ENCODE results near the gene PDCL2.
"Not testable (repeated sequence)": the region's sequence is repeated elsewhere in the genome, so short reads cannot be mapped to it uniquely, and the experiment has no call there.

PDCL2 gene

DNA sequence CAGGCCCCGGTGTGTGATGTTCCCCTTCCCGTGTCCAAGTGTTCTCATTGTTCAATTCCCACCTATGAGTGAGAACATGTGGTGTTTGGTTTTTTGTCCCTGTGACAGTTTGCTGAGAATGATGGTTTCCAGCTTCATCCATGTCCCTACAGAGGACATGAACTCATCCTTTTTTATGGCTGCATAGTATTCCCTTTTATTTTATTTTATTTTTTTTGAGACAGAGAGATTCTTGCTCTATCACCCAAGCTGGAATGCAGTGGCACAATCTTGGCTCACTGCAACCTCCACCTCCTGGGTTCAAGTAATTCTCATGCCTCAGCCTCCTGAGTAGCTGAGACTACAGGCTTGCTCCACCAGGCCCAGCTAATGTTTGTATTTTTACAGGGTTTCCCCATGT, 9.3 kb downstream of the PDCL2 start:
- FAIRE-seq: not testable (repeated sequence)

DNA sequence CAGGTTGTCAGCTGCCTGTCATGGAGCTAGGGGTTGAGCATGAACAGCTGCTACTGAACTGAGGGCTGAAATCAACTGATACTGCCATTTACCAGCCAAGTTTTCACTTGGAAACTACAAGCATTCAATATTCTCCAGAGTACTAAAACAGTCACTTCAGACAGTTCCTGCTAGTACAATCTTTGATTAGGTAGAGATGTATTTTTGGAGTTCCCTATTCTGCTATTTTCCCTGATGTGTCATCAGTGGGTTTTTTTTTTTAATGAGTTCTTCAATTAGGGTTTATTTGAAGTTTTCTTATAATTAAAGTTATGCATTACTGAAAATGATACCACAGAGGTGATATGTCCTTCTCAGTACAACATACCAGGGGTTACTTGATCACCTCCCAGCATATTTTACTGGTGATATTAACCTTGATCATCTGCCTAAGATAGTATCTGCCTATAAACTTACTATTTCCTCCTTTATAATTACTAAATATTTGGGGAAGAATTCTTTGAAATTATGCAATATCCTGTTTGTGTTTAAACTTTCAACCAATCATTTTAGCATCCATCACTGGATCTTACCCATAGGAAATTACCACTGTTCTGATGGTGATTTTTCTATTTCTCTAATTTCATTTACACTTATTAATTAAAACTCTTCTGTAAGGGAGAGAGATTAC, 13.6 kb downstream of the PDCL2 start:
- FAIRE-seq: no peak

DNA sequence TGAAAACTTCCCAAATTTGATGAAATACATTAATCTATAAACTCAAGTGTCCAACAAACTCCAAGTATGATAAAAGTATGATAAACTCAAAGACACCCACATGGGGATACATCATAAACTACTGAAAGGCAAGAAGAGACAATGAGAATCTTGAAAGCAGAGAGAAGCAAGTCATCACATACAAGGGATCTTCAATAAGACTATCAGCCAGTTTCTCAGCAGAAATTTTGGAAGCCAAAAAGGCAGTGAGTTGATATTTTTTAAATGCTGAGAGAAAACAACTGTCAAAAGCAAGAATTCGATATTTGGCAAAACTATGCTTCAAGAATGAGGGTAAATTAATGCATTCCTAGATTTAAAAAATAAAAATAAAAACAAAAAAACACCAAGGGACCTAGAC, 16.5 kb downstream of the PDCL2 start:
- no peak for FAIRE-seq

DNA sequence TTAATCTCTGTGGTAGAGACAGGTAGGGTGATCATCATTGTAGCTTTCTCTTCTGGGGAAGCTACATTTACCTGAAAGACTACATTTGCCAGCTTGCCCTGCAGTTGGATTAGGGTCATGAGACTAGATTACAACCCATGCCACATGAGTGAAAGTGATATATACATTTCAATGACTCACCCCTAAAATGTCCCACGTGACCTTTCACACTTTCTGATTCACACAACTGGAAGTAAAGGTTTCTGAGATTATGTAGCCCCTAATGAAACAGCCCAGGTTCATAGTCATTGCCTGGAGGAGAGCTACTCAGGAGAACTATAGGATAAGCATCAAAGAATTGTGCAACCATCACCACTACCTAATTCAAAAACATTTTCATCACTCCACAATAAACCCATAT, 17.8 kb downstream of the PDCL2 start:
- no peak for FAIRE-seq

DNA sequence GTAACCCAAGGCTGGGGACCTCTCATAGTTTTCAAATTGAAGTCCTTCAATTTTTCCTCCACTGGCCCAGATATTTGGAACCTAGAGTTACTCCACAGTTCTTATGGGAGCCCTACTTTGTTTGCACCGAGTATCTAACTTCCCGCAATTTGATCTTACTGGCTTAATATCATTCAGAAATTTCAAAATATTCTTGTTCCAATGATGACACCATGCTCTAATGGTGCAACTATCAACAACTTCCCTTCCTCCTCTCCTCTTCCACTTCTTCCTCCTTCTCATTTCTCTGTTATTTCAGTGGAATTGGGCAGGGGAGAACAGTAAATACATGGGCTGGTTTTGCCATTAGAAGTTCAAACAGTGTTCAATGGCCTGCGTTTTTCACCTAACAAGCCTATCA, 20.2 kb downstream of the PDCL2 start:
- no peak for FAIRE-seq

DNA sequence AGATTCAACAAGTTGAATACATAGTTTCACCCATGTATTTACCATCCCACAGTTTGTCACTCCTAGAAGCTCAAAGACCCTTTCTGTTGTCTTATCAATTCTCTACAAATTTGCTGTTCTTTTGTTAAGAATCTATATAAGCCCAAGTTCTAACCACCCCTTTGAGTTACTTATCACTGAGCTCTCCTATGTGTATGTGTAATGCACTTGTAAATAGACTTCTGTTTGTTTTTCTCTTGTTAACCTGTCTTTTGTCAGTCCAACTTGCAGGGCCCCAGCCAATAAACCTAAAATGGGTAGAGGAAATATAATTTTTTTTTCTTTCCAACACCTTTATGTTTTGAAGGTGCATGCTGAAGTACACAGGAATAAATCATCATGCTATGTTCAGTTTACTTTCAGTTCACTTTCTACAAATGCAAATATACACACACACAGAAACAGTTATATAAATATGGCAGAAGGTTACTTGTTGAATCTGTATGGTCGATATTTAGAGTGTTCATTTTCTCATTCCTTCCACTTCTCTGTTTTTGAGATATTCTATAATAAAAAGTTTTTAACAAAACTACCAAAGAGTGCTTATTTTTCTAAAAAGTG, 23.0 kb downstream of the PDCL2 start:
- no peak for FAIRE-seq

DNA sequence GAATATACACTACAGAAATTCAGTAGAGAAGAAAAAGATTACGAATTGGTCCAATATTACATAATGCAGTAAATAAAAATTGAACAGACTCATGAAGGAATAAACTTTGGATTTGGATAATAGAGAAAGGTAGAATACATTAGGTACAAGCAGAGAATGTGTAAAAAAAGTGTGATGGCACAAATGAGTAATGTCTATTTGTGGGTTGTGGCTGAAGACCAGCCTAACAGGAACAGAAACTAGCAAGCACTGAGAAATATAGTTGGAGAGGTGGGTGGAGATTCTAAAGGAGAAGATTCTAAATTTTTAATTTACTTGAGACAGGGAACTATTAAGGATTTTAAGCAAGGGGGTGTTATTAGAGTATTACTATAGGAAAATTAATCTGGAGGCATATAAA, 30.2 kb downstream of the PDCL2 start:
- no peak for FAIRE-seq

DNA sequence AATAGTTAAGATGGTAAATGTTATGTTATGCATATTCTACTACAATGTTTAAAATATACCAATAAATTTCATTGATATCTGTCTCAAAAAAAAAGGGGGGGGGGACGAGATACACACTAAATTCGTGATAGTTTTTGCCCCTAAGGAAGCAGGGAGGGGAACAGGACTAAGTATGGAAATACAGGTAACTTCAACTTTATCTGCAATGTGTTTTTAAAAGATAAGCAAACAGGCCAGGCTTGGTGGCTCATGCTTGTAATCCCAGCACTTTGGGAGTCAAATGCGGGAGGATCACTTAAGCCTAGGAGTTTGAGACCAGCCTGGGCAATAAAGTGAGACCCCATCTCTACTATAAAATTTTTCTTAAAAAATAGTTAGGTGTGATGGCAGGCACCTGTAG, 31.9 kb downstream of the PDCL2 start:
- no peak for FAIRE-seq

DNA sequence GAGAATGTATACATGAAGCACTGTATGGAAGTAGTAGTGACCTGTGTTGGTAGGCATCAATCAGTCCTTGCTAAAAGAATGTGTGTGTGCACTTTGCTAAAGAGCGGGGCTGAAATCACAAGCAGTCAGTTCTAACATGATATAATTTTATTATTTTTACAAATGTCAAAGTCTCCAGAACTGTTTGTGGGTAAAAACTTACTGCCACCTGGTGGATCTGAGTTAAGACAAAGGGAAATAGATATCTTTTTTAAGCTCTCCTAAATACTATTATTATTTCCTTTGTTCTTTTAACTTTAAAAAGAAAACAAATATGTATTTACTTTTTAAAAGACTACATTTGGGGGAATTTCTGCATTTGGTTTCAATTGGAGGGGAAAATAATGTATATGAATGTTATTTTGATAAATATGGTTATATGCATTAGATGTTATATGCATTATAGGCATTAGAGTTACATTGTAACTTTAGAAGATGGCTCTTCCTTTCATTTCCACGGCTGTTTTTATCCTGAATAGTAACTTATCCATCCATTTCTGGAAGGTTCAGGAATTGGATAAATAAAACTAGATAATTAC, 37.5 kb downstream of the PDCL2 start:
- no peak for FAIRE-seq

DNA sequence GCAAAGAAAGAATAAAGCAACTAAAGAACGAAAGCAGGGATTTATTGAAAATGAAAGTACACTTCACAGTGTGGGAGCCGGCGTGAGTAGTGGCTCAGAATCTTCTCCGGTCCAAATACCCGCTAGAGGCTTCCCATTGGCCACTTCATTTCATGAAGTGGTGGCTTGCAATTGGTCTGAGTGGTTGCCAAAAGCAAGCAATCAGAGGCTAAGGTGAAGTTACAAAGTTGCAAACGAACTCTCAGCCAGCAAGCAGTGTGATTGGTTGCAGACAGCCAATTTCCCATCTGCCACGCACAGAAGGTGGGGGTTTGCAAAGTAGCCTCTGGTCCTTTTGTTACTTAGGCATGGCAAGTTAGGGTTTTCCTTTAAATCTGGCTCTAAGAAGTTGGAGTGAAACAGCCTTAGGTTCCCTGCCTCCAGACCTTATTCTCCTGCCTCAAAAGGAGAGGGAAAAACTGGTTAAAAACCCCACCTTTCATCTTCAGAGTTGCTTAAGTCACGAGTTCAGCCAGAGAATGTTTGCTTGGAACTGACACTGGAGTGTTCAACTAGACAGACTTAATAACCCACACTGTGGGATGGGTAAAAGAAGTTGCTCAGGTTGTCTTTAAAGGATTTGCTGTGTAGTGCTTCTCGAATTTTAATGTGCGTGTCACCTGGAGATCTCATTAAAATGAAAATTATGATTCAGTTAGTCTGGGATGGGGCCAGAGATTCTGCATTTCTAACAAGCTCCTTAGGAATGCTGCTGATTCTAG, 38.4 kb downstream of the PDCL2 start:
- no peak for FAIRE-seq

DNA sequence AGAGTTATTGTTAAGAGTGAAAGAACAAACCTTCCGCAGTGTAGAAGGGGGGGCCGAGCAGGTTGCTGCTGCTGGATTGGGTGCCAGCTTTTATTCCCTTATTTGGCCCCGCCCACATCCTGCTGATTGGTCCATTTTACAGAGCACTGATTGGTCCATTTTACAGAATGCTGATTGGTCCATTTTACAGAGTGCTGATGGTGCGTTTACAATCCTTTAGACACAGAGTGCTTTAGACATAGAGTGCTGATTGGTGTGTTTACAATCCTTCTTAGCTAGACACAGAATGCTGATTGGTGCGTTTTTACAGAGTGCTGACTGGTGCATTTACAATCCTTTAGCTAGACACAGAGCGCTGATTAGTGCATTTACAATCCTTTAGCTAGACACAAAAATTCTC, 40.1 kb downstream of the PDCL2 start:
- not testable (repeated sequence) for FAIRE-seq

DNA sequence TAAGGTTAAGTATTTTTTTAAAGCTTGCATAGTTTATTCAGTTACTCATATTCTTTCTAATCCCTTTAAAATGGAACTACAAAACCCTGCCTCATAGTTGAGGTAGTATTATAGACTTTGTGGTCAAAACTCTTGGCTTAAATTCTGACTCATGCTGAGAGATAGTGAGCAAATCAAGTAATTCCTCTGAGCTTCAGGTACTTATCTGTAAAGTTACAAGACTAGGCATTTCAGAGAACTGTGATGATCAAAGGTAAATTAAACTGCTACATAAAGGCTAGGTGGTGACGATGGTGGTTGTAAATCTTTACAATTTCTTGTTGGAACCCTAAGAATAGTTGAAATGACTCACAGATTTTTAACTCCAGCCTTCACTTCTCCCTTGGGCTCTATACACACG, 42.2 kb downstream of the PDCL2 start:
- FAIRE-seq: no peak

DNA sequence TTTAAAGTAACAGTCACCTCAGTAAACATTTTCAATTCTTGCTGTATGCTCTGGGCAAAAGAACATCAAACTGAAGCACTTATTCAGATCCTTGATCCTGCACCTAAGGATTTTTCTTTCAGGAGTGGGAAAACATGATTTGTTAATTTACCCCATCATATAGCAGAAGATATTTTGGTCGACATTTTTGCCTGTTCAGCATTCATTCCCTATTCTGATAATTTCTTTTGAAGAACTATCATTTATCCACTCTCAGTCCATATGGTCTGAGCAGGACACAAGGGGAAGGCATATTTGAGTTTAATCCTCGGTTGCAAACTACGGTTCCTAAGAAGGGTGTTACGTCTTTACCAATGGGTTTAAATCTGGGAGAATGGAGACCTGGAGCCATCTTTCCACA, 44.1 kb downstream of the PDCL2 start:
- FAIRE-seq: no peak

DNA sequence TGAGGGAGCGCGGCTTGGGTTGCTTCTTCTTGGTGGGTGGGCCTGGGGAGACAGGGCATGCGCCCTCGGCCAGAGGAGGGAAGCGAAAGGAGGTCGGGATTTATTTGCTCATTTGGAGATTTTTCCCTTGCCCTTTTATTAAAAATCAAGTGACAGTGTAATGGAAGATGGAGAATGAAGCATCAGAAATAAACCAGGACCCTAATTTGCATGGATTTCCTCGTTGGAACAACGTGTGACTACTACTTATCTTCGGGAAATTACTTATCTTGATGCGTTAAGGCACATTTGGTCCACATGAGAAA, 44.6 kb downstream of the PDCL2 start:
- FAIRE-seq: no peak

DNA sequence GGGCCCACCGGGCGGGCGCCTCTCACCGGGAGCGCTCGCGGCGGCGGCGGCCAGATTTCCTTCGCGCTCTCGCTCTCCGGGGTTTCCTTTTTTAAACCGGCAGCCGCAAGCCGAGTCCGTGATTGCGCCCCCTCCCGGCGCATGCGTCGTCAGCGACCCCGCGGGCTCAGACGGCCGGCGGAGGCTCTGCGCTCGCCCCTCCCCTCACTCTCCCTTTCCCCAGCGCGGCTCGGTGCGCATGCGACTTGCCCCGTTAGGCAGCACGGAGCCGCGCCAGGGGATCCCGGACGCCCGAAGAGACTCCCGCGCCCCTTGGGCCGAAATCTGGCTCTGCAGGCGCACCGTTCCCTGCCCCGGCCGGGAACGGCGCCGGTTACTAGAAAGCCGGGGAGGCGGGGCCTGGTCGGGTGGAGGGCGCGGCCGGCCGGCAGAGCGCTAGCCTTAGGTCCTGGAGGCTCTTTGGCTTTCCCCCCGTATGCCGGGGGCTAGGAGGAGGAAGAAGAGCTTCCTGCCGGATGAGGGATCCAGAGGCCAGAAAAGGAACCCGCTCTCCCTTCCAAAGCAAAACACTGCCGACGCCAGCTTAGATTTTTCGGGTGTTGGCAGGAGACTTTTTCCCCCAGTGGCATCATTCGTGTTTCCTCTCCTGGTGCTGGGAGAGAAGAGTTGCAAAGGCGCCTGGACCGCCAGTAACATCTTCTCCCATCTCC, 45.1 kb downstream of the PDCL2 start, which contains the start of gene CLOCK:
TSS of gene CLOCK (minus strand) at position 154 of the 710 bp plus-strand sequence. CDS start 64,124 bp downstream, outside the sequence.
- FAIRE-seq: no peak

DNA sequence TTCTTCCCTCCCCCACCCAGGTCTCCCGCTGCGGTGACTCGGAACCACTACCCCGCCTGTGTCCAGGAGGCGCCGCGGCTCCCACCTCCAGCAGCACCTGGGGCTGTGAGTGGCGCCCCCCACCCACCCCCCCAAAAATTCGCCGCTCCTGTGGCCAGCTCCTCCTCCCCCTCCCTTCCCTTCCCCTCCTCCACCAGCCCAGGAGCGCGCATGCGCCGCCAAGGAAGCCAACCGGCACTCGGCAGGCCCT, 45.6 kb downstream of the PDCL2 start:
- no peak for FAIRE-seq

DNA sequence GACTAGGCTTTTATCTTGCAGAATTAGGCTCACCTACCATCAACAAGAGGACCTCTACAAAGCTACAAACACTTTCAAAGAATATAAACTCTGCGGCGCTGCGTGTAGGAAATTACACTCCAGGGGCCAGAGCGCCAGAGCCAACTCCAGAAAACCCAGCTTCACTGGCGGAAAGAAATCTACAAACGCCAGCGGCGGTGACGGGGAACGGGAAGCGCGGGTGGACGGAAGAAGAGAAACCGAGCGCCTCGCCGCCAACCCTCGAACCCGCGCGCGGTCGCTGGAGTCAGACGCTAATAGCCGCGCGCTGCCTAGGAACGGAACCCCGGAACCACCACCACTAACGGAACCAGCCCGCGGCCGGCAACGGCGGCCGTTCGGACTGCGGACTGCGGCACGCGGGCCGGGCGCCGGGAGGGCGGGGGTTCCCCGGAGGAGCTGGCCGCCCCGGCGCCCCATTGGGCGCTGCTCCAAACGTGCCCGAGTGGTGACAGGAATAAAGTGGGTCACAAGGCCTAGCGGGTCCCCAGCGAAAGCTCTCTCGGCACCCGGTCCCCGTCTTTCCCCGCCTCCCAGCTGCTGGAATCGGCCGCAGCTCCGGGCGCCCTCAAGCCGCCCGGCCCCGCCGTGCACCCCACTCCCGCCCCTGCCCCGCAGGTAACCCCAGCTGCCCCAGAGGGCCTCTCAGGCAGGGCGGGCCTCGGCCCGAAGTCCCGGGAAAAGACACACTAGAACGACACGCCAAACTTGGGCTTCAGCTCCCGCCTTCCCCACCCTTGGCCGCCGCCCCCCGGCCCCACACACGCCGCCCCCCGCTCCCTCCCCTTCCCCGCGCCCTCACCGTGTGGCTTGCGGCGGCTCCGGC, 46.2 kb downstream of the PDCL2 start:
- no peak for FAIRE-seq

DNA sequence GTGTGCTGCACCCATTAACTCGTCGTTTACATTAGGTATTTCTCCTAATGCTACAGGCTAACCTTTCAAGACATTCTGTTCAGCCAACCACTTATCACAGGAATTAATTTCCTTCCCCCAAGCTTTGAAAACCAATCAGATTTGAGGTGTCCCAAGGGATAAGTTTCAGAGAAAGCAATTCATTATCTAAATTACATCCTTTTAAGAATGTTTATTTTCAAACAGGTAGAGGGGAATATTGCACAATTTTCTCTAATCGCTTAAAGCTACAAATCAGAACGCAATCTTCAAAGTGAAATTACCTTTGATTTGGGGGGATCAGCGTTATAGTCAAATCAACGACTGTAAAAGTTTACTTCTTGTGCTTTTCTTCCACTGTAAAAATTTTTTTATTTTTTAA, 46.9 kb downstream of the PDCL2 start:
- FAIRE-seq: no peak

DNA sequence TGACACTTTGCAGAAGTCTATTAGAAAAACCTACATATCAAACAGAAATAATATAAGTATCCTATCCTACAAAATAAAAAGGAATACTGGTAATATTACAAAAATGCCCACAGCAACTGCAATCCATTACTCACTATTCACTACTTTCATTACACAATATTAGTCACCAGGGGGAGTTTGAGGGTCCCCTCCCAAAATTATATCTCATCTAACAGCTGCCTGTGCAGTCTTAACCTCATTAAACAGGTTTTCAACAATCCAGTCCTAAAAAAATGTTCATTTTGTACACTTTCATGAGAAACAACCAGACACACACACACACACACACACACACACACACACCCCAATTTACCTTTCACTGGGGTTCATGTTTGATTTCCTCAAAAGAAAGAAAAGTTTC, 48.2 kb downstream of the PDCL2 start:
- FAIRE-seq: no peak

DNA sequence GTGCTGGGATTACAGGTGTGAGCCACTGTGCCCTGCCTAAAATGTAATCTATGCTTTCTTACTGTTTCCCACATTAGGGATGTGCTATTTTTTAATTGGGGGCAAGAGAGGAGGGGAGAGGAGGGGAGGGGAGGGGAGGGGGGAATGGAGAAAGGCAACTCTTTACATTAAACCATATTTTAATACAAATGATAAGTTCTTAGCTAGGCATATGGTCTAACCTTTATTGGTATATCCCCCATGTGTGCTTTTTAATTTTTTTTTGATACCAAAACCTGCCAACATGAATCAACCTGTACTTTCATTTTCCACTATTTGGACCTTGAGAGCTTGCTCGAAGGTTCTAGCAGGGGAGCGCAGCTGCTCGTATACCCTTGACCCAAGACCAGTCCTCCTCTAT, 51.8 kb downstream of the PDCL2 start:
- FAIRE-seq: no peak

DNA sequence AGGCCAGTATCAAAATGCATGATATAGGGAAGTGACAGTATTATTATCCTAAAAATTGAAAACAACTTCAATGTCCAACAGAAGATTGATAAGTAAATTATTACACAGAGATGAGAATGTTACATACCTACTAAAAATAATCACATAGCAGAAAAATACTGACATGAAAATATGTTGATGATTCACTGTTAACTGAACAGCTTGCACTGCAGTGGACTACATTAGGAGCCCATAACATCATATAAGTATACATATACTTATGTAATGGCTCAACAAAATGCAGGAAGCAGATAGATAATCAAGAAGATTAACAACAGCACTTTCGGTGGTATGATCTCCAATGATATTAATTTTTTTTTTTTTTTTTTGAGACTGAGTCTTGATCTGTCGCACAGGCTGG, 52.4 kb downstream of the PDCL2 start:
- FAIRE-seq: no peak

DNA sequence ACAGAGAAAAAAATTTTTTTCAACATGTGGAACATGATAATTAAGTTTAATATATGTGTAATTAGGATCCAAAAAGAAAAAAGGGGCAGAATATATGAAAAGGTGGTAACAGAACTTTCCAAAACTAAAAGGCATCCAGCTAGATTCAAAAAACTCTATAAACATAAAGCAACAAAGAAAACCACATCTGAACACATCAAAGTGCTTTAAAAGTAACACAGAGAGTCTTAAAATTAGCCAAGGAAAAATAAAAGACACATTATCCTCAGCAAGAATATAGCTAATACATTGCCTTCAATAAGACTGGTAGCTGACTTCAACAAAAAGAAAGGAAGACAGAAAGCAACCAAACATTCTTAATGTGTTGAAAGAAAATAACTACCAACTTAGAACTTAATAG, 53.5 kb downstream of the PDCL2 start:
- no peak for FAIRE-seq

DNA sequence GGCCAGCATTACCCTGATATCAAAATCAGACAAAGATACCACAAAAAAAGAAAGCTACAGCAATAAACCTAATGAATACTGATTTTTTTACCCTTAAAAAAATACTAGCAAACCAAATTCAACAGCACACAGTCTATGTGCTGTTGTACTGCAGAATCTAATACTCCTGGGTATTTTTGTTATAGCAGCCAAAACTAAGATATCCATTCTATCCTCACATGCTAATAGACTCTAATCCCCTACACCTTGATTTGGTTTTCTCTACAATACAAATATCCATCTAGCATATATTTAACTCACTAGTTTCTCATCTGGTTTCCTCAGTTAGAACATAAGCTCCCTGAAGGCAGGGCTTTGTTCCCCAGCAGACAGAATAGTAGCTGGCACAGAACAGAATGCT, 57.7 kb downstream of the PDCL2 start:
- FAIRE-seq: no peak

All from colon (tissue), 2 donors.